Measurements from ENCODE around the gene COL6A2.
"Not testable (repeated sequence)": the region's sequence is repeated elsewhere in the genome, so short reads cannot be mapped to it uniquely, and the experiment has no call there.

The COL6A2 gene

GRCh38 chr21:46061063-46061462 is 36.8 kb upstream of the COL6A2 start:
- DNase-seq = no peak

GRCh38 chr21:46061518-46061917 is 36.4 kb upstream of the COL6A2 start:
- no peak for DNase-seq

GRCh38 chr21:46061950-46062349 is 36.0 kb upstream of the COL6A2 start:
- DNase-seq = no peak

GRCh38 chr21:46062471-46063211 is 35.3 kb upstream of the COL6A2 start:
- no peak for DNase-seq

- DNase-seq = no peak
Observed at GRCh38 chr21:46063227-46063626, 34.7 kb upstream of the COL6A2 start.

- DNase-seq = no peak
Observed at GRCh38 chr21:46063734-46064680, 33.9 kb upstream of the COL6A2 start.

GRCh38 chr21:46064870-46065214 is 33.1 kb upstream of the COL6A2 start:
- DNase-seq = no peak

- DNase-seq = no peak
Observed at GRCh38 chr21:46065215-46065913, 32.5 kb upstream of the COL6A2 start.

GRCh38 chr21:46065914-46066551 is 31.9 kb upstream of the COL6A2 start:
- no peak for DNase-seq

GRCh38 chr21:46066591-46067331 is 31.2 kb upstream of the COL6A2 start:
- DNase-seq = no peak

- DNase-seq = no peak
Observed at GRCh38 chr21:46067505-46068201, 30.3 kb upstream of the COL6A2 start.

GRCh38 chr21:46068516-46069079 is 29.3 kb upstream of the COL6A2 start:
- DNase-seq = no peak

GRCh38 chr21:46069166-46069565 is 28.7 kb upstream of the COL6A2 start:
- no peak for DNase-seq

- DNase-seq = no peak
Observed at GRCh38 chr21:46069719-46070279, 28.1 kb upstream of the COL6A2 start.

- DNase-seq = no peak
Observed at GRCh38 chr21:46071082-46071481, 26.8 kb upstream of the COL6A2 start.

- not testable (repeated sequence) for DNase-seq
Observed at GRCh38 chr21:46076724-46077123, 21.2 kb upstream of the COL6A2 start.

- no peak for DNase-seq
Observed at GRCh38 chr21:46077674-46078101, 20.2 kb upstream of the COL6A2 start.

GRCh38 chr21:46078322-46078977 is 19.5 kb upstream of the COL6A2 start:
- no peak for DNase-seq

GRCh38 chr21:46078978-46079351 is 18.9 kb upstream of the COL6A2 start:
- no peak for DNase-seq

All from NCI-H1048 (cell line).